ENCODE measurements around the gene ARHGAP23. TPM values are rescaled to one million over a fixed set of nuclear protein-coding genes. Genes with fewer than 3 reads are reported as not detected.
A peak's percentile ranks its signal among the peaks of the same experiment; 100 is the strongest.

The ARHGAP23 gene
- total RNA-seq, 1 experiment from 2014 or later: 97.9 TPM

DNA sequence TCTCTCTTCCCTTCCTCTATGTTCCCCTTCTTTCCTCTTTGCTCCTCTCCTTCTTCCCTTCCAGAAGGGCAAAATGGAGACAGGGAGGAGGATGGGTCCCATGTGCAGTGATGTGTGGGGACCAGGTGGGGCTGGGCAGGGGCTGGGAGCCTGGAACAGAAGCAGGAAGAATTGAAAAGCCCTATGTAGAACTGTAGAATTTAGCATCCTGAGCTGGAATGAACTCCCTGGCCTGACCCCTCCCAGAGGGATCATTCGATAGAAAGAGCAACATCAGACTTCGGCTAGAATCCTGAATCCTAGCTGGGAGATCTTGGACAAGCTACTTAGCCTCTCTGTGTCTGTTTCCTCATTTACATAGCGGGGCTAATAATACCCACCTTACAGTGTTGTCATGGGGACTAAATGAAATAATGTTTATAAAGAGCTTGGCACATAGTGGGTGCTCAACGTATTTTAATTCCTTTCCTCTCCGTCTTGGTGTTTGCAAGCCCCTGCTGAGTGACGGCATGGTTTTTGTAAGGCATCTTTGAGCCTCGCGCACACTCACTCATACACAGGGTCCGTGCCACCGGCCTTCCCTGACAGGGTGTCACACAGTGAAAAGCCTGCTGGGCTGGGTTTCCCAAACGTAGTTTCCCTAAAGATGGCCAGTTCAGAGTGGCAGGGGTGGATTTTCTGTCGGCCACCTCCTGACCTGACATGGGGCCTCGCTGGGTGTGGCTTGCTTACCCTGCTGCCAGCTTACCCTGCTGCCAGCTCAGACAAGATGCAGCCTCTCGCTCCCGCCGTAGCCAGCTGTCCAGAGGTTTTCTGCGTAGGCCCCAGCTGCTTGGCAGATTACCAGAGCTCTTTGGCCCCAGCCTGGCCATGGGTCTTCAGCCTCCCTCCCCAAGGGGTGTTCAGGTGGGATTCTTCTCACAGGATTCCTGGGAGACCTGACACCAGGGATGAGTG, 6.1 kb upstream of the ARHGAP23 start:
- H3K27ac ChIP-seq (ENCODE audit: insufficient read length, low read depth, low read length): no peak overlapping the region
- no peak for DNase-seq
- H3K4me1 ChIP-seq (ENCODE audit: insufficient read depth, low read length): peaks cover 21% of the 10 kb centered on the region; the same call in 1 of the 2 replicates
- no peak overlapping the region for H2AK5ac ChIP-seq (ENCODE audit: insufficient read length, low read length)
- no peak overlapping the region for H3K4ac ChIP-seq (ENCODE audit: low read depth, low read length)
- no peak overlapping the region for H4K5ac ChIP-seq (ENCODE audit: insufficient read length, low read depth, low read length)
- H2BK120ac ChIP-seq (ENCODE audit: low read depth, low read length, poor library complexity, severe bottlenecking): no peak overlapping the region
- H2BK12ac ChIP-seq (ENCODE audit: insufficient read length, low read depth, low read length): no peak overlapping the region
- H3K79me2 ChIP-seq (ENCODE audit: insufficient read depth, low read length): no peaks in the 10 kb centered on the region; the same call in 1 of the 2 replicates
- H3K23me2 ChIP-seq (ENCODE audit: insufficient read length, low read depth, low read length, poor library complexity, severe bottlenecking): peaks cover 16% of the 10 kb centered on the region
- H4K8ac ChIP-seq (replicated peaks; ENCODE audit: insufficient read length, low read depth, low read length): no peak overlapping the region
- no peak overlapping the region for H3K23ac ChIP-seq (ENCODE audit: insufficient read length, low read depth, low read length)
- H3K4me2 ChIP-seq (ENCODE audit: insufficient read depth, insufficient read length, low read length): no peak overlapping the region
- H3K79me1 ChIP-seq (ENCODE audit: insufficient read depth, low read depth, low read length, poor library complexity, severe bottlenecking): no peaks in the 10 kb centered on the region
- Mint-ChIP-seq H3K27me3 (ENCODE audit: low read depth) (peaks cover 37% of the 10 kb centered on the region), H3K36me3 (ENCODE audit: insufficient read depth in 1 of 3, low read depth in 3 of 3) (no peaks in the 10 kb centered on the region; a peak in 1 of 7 replicates), H3K4me3 (peak overlapping the region in 1 of 2 experiments; percentile 59; a peak in 2 of 5 replicates), H3K9me3 (no peaks in the 10 kb centered on the region), H3K27ac (peak overlapping the region in 1 of 3 experiments; percentile 40; a peak in 1 of 7 replicates), H3K4me1 (peaks cover 59 to 78% of the 10 kb centered on the region in 2 experiments)
- H2BK20ac ChIP-seq (ENCODE audit: low read depth, low read length, poor library complexity, severe bottlenecking): no peak overlapping the region
- TF ChIP-seq, protein P1, sequence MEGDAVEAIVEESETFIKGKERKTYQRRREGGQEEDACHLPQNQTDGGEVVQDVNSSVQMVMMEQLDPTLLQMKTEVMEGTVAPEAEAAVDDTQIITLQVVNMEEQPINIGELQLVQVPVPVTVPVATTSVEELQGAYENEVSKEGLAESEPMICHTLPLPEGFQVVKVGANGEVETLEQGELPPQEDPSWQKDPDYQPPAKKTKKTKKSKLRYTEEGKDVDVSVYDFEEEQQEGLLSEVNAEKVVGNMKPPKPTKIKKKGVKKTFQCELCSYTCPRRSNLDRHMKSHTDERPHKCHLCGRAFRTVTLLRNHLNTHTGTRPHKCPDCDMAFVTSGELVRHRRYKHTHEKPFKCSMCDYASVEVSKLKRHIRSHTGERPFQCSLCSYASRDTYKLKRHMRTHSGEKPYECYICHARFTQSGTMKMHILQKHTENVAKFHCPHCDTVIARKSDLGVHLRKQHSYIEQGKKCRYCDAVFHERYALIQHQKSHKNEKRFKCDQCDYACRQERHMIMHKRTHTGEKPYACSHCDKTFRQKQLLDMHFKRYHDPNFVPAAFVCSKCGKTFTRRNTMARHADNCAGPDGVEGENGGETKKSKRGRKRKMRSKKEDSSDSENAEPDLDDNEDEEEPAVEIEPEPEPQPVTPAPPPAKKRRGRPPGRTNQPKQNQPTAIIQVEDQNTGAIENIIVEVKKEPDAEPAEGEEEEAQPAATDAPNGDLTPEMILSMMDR (conservative IDR thresholded peaks at IDR 0.05): no peak
- no peak overlapping the region for H3K18ac ChIP-seq (ENCODE audit: insufficient read length, low read depth, low read length)
- no peak overlapping the region; the same call in 1 of the 2 replicates for H3K14ac ChIP-seq (ENCODE audit: insufficient read depth, low read length)
- WGBS (ENCODE audit: extremely low coverage, insufficient read length, low lambda C conversion rate): no CpG with 5 or more reads among the region's 17 CpGs
- H3K9me3 ChIP-seq (ENCODE audit: control insufficient read depth, low read depth, low read length): no peaks in the 10 kb centered on the region
- peaks cover 3% of the 10 kb centered on the region; the same call in 1 of the 2 replicates for H3K27me3 ChIP-seq (ENCODE audit: insufficient read depth, low read length)
- H2AFZ ChIP-seq (ENCODE audit: low read length): no peak overlapping the region
- no peak overlapping the region for H3K56ac ChIP-seq (ENCODE audit: insufficient read length, low read depth, low read length)
- H2BK15ac ChIP-seq (ENCODE audit: low read depth, low read length): no peak overlapping the region
- H4K91ac ChIP-seq (ENCODE audit: insufficient read length, low read depth, low read length): no peak overlapping the region
- no peak overlapping the region for H3T11ph ChIP-seq (ENCODE audit: low read length)
- no peak overlapping the region for H2BK5ac ChIP-seq (ENCODE audit: insufficient read length, low read length)
- H4K20me1 ChIP-seq (ENCODE audit: control insufficient read depth, insufficient read depth, insufficient read length): peaks cover 2% of the 10 kb centered on the region
- no peak overlapping the region for H3K9ac ChIP-seq (ENCODE audit: extremely low read depth, insufficient read length, low read length)
